Lower lobe of right lung (tissue), 2 donors: ENCODE data around the gene PCED1B. TPM values are rescaled to one million over a fixed set of nuclear protein-coding genes. Genes with fewer than 3 reads are reported as not detected.
"Not testable (repeated sequence)": the region's sequence is repeated elsewhere in the genome, so short reads cannot be mapped to it uniquely, and the experiment has no call there.

Experiments
- ATAC-seq, 2 donors: fragments of 200-7000 bp; cut with Tn5 transposase; one replicate each; pipeline ENCODE4 v1.9.1; 2020 to 2022; ENCODE audit warnings: mild to moderate bottlenecking in 2 of 2, moderate library complexity in 2 of 2
- DNase-seq: peaks from one replicate; pipeline ENCODE4 v3.0.0-alpha.2; 2020
- H3K27ac ChIP-seq: fragments of 200-600 bp; one replicate; pipeline ENCODE4 v1.8.0; 2022
- H3K27me3 ChIP-seq: fragments of 200-600 bp; one replicate; pipeline ENCODE4 v1.8.0; 2022; ENCODE audit warnings: low read depth
- H3K36me3 ChIP-seq: fragments of 200-600 bp; one replicate; pipeline ENCODE4 v1.8.0; 2022; ENCODE audit warnings: mild to moderate bottlenecking
- H3K4me1 ChIP-seq: fragments of 200-600 bp; one replicate; pipeline ENCODE4 v1.8.0; 2022
- H3K4me3 ChIP-seq: fragments of 200-600 bp; one replicate; pipeline ENCODE4 v1.8.0; 2022; ENCODE audit warnings: mild to moderate bottlenecking
- H3K9me3 ChIP-seq: fragments of 200-600 bp; one replicate; pipeline ENCODE4 v1.8.0; 2022
- CTCF ChIP-seq: fragments of 200-600 bp; IDR thresholded peaks from one replicate; pipeline ENCODE4 v1.8.0; 2022; ENCODE audit warnings: antibody characterized with exemption, mild to moderate bottlenecking
- intact Hi-C: fragments of 100-400 bp; cut with DNase I; formaldehyde crosslinking; loops from one replicate; pipeline ENCODE4 v1.11.0; 2022
- total RNA-seq: library from RNA; stranded (reverse); fragmentation: NEBNext Ultra II Directional; extraction: Animal tissue kit (Norgen Biotek cat#: 25700); gene quantifications from one replicate; pipeline ENCODE4 v1.2.1, GENCODE V29; 2021
- donor health status: DM: no; HTN: yes; CAD: no; lungs with severe emphysema.

Gene PCED1B
- total RNA-seq, 1 donor from 2014 or later = 13.4 TPM

DNA sequence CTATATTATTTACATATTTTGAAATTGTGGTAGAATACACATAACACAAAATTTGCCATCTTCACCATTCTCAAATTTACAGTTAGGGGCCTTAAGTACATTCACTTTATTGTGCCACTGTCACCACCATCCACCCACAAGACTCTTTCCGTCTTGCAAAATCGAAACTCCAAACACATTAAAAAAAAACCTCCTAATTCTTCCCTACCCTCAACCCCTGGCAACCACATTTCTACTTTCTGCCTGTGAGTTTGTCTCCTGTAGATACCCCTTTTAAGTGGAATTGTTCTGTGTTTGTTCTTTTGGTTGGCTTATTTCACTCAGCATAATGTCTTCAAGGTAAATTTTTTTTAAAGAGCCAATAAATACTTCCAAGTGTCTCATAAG is 32.0 kb downstream of the PCED1B start:
- Histone ChIP-seq H3K9me3 (no peaks in the 10 kb centered on the region), H3K27ac (no peak overlapping the region), H3K36me3 (no peaks in the 10 kb centered on the region), H3K27me3 (no peaks in the 10 kb centered on the region), H3K4me1 (no peaks in the 10 kb centered on the region), H3K4me3 (no peak overlapping the region)
- no peak for TF ChIP-seq CTCF
- ATAC-seq = no peak
- intact Hi-C loops = no loop called here
- no peak for DNase-seq

GRCh38 chr12:47111854-47112253 is 32.4 kb downstream of the PCED1B start:
- intact Hi-C loops = no loop called here
- Histone ChIP-seq H3K9me3 (no peaks in the 10 kb centered on the region), H3K4me1 (no peaks in the 10 kb centered on the region), H3K27me3 (no peaks in the 10 kb centered on the region), H3K36me3 (no peaks in the 10 kb centered on the region), H3K27ac (no peak overlapping the region), H3K4me3 (no peak overlapping the region)
- ATAC-seq (no peak), DNase-seq (no peak)
- TF ChIP-seq CTCF = no peak

- Histone ChIP-seq H3K27ac (no peak overlapping the region), H3K9me3 (no peaks in the 10 kb centered on the region), H3K27me3 (no peaks in the 10 kb centered on the region), H3K4me3 (no peak overlapping the region), H3K4me1 (no peaks in the 10 kb centered on the region), H3K36me3 (no peaks in the 10 kb centered on the region)
- TF ChIP-seq CTCF = no peak
- intact Hi-C loops = no loop called here
- ATAC-seq (no peak), DNase-seq (no peak)
Measured at GRCh38 chr12:47112679-47113078, 33.3 kb downstream of the PCED1B start.

DNA sequence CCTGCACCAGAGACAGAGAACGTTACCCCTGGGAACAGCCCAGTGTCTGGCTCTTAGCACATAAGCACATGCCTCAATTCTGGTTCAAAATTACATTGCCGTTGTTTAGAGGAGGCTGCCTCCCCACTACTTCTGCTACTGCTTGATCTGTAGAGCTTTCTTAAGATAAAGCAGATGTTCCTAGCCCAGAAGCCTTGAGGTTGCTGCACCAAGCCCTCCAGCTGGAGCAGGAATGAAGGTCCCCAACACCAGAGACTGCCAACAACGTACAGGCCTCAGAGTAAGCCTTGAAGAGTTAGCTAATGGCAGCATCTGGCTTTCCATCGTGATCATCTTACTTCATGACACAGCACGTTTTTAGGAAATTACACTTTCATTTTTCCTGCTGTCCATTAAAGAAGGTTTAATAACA is 35.1 kb downstream of the PCED1B start:
- Histone ChIP-seq H3K27me3 (no peaks in the 10 kb centered on the region), H3K9me3 (no peaks in the 10 kb centered on the region), H3K36me3 (no peaks in the 10 kb centered on the region), H3K4me1 (no peaks in the 10 kb centered on the region), H3K27ac (no peak overlapping the region), H3K4me3 (no peak overlapping the region)
- DNase-seq (no peak), ATAC-seq (no peak)
- TF ChIP-seq CTCF = no peak
- intact Hi-C loops = no loop called here

DNA sequence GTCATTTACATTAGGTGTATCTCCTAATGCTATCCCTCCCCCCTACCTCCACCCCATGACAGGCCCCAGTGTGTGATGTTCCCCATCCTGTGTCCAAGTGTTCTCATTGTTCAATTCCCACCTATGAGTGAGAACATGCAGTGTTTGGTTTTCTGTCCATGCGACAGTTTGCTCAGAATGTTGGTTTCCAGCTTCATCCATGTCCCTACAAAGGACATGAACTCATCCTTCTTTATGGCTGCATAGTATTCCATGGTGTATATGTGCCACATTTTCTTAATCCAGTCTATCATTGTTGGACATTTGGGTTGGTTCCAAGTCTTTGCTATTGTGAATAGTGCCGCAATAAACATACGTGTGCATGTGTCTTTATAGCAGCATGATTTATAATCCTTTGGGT is 37.9 kb downstream of the PCED1B start:
- H3K36me3 ChIP-seq, H3K4me1 ChIP-seq, H3K27ac ChIP-seq, ATAC-seq, H3K27me3 ChIP-seq, H3K4me3 ChIP-seq, DNase-seq, H3K9me3 ChIP-seq, intact Hi-C loops: not testable (repeated sequence)

DNA sequence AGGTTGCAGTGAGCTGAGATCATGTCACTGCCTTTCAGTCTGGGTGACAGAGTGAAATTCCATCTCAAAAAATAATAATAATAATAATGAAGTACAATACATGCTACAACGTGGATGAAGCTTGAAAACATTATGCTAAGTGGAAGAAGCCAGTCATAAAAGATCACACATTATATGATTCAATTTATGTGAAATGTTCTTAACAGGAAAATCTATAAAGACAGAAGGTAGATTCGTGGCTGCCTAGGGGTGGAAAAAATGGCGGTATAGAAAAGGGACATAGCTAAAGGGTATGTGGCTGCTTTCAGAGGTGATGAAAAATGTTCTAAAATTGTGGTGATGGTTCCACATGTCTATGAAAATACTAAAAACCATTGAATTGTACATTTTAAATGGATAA is 41.3 kb downstream of the PCED1B start:
- no peak for DNase-seq
- H3K4me3 ChIP-seq = no peak overlapping the region
- no peaks in the 10 kb centered on the region for H3K4me1 ChIP-seq
- intact Hi-C loops = no loop called here
- H3K27ac ChIP-seq = no peak overlapping the region
- H3K36me3 ChIP-seq = no peaks in the 10 kb centered on the region
- TF ChIP-seq CTCF = no peak
- H3K27me3 ChIP-seq = no peaks in the 10 kb centered on the region
- ATAC-seq = no peak
- no peaks in the 10 kb centered on the region for H3K9me3 ChIP-seq
